Fibroblast of skin of right quadriceps (primary cell): ENCODE measurements around the gene SCYL3.
"Not testable (repeated sequence)": the region's sequence is repeated elsewhere in the genome, so short reads cannot be mapped to it uniquely, and the experiment has no call there.

Source experiments
- DNase-seq: peaks from one replicate; pipeline ENCODE4 v3.0.0-alpha.2; 2013

Gene SCYL3

DNA sequence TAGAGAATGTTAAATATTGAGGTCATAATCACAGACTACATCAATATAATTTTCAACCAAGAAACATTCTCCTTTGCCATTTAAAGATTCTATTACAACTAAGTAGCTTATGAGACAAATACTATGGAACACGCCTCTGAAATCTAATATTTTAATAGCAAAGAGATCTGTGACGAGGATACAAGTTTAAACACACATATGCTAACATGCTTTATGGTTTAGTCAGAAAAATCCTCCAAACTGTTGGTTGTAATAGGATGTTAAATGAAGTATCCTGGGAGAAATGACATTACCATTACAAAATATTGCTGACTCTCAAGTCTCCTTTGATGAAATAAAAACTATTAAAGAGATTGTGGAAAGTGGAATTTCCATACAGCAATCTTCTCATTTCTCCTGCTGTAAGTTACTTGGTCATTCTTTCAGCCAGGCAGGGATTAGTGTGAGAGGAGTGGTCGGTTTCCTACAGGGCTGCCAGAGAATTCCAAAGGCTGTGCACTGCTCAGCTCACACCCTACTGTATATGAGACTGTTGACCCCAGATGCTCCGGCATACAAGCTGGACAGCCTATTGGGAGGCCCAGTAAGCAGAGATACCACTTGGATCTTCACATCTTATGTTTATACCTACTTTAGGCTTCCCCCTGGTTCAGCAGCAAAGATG is 26.6 kb downstream of the SCYL3 start:
- peak; percentile 18 for DNase-seq

DNA sequence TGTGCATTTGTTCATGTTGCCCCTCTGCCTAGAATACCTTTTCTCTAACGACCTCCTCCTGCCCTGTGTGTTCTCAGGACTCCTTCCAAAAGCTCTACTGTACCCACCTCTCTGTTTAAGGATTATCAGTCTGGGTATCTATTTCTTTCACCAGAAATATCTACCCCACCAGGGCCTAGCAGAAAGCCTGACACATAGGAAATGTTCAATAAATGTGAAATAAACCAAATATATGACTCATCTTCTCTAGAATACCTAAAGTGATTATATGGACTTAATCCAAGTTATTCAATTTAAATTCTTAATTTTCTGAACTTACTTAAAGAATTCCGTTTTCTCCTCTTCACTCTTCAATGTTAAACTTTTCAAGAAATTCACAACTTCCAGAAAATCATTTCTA is 27.1 kb downstream of the SCYL3 start:
- no peak for DNase-seq

DNA sequence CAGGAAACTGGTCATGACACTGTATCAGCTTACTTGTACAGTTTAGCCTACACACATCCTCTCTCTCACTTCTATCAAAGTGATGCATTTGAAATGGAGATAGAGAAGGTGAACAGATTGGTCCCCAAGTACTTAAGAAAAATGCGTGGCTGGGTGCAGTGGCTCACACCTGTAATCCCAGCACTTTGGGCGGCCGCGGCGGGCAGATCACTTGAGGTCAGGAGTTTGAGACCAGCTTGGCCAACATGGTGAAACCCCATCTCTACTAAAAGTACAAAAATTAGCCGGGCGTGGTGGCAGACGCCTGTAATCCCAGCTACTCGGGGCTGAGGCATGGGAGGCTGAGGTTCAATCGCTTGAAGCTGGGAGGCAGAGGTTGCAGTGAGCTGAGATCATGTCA is 29.2 kb downstream of the SCYL3 start:
- not testable (repeated sequence) for DNase-seq

DNA sequence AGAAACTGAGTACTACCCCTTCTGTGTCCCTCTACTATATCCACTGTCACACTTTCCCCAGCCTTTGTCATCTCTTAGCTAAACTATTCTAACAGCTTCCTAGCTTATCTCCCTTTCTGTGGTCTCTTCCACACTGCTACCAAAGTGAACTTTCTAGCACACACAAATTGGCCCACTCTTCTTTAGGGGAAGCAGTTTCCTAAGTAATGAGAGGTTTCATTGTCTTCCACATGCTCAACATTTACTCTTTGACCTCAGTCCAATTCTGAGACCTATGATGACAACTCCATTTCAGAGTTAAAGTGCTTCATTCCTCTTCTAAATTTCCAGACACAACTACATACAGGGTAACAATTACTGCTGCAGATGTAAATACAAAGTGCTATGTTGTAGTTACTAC is 32.9 kb downstream of the SCYL3 start:
- no peak for DNase-seq

DNA sequence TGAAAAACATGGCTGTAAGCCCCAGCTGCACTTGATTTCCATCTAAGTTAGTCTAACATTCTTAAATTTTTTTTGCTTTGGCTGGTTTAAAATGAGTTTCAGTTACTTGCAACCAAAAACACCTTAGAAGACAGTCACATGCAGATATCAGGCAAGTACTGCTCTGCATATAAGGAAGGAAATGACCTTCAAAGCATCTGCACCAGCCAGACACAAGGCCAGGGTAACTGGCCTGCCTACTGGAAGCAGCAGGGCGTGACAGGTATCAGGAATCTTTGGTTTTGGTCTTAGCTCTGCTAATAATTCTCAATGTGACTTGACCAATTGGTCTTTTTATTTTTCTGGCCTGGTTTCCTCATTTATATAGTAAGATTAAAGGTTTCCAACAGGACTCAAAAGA is 33.5 kb downstream of the SCYL3 start:
- DNase-seq = no peak

DNA sequence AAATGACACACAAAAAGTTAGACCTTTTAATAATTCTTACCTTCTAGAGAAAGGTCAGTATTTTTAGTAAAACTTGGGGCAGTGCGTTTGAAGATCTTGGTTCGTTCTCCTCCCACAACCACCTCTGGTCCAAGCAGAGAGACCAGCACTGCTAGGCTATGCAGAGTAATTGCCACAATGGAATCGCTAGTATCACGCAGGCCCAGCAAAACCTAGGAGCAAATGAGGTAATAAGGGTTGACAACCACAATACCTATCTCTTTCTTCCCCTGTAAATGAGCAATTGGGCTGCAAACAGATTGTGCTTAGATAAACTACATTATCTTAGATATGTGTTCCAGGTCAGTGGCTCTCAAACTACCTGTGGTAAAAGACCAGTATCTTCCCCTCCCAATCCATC is 34.7 kb downstream of the SCYL3 start:
- no peak for DNase-seq

DNA sequence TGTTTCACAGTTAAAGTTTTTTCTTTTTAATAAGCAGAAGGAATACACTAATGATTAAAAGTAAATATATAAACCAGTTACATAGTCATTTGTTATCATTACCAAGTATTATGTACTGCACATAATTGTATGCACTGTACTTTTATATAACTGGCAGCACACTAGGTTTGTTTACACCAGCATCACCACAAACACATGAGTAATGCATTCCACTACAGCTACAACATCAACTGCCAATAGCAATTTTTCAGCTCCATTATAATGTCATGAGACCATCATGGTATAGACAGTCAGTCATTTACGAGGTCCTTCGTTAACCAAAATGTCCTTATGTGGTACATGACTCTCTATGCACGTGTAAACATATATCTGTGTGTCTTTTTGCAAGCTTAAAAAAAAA is 35.2 kb downstream of the SCYL3 start:
- DNase-seq = peak; percentile 37

DNA sequence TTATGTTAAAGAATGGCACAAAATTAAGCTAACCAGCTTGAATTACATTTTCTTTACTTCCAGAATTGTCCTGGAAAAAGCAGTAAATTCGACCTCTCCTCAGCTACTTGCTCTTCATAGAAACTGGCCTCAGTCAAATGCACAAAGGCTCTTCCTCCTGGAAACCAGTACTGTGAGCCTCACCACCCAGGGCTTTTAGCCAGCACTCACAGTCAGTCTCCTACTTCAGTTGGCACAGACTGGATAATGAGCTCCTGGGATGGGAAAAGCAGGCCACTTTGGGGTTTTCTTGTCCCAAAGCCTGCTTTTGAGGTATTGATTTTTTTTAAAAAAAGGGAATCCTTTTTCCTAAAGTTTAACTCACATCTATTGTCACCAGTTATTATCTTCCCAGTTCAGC is 40.4 kb downstream of the SCYL3 start:
- DNase-seq = no peak

DNA sequence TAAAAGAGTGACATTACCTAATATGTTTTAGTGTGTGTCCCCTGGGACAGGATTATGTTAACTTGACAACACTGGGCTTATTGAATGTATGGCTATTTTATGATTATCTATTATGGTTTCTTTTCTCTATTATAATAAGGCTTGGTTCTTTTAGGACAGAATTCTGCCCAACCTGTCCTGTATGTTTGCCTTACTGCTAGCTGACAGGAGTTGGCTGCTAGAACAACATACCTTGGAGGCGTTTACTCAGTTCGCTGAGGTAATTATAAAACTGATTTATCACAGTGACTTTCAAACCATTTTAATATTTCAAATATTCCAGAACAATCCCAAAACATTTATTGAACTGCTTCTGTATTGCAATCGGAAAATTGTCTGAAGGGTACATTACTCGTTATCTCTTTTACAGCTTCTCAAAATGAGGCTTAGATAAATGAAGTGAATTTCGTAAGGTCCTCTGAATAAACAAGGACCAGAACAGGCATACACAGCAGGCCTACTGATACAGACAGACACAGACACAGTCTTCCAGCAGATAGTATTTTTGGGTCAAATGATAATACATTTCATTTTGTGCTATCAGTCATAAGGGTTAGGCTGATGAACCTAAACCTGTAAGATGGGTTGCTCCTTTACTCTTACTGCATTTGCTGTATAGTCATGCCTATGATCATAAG is 44.2 kb downstream of the SCYL3 start:
- no peak for DNase-seq

DNA sequence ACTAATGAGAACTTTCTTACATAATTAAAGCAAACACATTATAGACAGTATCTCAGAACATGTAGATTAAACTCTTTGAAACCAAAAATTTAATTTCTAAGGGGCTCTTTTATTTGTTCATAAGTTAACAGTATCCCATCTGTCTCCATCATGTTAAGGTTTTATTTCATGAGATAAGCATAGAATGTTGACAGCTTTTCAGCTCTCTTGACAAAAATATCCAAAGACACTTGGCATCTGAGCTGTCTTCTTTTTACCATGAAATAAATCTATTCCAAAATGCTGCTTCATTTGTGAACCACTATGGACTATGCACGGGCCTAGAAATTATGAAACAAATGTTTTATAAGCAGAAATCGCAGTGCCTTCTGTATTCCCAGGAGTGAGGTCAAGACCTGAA is 45.2 kb downstream of the SCYL3 start:
- DNase-seq = no peak

DNA sequence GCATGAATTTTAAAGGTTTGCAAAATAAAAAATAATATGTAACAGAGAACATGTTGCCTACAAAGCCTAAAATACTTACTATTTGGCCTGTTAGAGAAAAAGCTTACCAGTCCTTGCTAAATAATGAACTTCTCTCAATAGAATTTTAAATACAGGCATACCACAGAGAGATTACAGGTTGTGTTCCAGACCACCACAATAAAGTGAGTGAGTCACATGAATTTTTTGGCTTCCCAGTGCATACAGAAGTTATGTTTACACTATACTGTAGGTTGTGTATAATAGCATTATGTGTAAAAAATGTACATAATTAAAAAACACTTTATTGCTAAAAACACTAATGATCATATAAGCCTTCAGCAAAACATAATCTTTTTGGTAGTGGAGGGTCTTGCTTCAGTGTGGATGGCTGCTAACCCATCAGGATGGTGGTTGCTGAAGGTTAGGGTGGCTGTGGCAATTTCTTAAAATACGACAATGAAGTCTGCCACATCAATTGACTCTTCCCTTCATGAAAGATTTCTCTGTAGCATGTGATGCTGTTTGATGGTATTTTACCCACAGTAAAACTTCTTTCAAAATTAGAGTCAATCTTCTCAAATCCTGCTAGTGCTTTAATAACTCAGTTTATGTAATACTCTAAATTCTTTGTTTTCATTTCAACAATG is 48.6 kb downstream of the SCYL3 start:
- DNase-seq = peak; percentile 8

DNA sequence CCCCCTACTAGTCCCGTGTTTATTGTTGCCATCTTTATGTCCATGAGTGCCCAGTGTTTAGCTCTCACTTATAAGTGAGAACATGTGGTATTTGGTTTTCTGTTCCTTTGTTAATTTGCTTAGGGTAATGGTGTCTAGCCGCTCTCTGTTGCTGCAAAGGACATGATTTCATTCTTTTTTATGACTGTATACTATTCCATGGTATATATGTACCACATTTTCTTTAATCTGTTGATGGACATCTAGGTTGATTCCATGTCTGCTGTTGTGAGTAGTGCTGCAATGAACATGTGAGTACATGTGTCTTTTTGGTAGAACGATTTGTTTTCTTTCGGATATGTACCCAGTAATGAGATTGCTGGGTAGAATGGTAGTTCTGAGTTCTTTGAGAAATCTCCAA is 54.8 kb downstream of the SCYL3 start:
- no peak for DNase-seq

DNA sequence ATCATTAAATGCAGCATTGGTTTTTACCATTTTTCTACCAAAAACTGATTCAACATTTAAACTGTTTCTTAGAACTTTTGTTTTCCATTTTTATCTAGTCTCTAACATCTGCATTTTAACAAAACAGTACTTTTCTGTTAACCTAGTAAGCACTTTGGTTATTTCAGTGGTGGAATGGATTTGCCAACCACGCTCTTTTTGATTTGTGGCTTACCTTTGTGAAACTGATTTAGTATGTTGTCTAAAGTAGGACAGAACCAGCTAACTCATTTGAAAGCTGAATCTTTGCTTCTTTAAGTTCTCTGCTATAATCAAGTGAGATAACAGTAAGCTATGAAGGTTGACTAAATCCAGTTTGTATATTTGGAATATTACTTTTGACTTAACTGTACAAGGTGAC is 57.5 kb downstream of the SCYL3 start:
- DNase-seq = no peak

DNA sequence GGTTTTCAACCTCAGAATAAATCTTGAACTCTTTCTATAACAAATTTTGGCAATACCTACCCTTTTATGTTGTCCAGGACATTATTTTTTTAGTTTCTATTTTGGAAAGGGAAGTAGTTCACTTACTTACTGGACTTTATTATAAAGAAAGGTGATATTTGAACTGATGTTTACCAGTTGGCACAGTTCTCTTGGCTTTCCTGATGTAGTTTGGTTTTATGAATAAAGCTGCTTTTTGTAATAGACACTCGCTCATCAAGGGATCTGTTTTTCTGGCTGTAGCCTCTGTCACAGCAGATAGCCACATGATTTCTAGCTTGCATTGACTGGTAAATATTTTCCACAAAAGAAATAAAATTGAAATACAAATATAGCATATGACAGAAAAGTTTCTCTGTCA is 58.0 kb downstream of the SCYL3 start:
- no peak for DNase-seq

DNA sequence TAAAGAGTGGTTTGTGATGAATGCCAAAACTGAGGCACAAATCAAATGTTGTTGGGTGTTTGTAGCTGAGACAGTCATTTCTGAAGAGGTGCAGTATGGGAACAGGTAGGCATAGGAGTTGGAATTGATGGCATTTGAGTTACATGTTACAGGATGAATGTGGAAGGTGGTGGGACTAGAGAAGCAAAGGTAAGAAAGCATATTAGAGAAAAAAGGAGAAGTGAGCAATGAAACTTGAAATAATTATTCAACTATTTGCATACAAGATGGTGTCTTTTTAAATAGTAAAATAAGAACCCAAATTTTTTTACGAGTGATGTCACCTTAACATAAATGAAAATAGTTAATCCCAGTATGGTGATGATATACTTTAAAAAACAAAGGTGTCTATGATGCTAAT is 58.8 kb downstream of the SCYL3 start:
- DNase-seq = no peak

DNA sequence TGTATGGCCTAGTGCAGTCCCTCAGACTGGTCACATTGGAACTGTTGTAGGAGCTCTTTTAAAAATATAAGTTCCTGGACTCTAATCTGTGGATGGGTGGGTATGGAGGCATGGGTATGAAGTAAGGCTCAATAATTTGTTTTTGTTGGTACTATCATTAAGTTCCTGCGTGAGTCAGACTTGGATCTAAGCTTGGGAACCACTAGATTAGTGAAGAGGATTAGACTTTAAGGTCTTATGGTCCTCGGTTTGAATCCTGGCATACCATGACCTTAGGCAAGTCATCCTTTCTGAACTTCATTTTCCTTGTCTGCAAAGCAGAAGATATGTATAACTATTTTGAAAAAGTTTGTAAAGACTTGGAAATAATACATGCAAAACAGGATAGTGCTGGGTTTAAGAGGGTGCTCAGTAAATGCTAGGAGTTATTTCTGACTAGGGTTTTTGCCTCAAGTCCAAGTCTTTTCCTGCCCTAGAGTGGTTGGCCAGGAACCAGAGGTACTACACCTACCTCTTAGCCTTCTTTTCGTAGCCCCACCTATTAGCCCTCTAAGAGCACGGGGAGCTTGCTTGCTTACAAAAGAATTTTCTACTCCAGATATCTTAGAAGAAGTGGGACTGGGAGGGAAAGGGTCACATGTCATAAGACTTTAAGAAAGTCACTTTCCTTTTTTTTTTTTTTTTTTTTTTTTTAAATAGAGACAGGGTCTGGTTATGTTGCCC is 60.4 kb downstream of the SCYL3 start:
- no peak for DNase-seq

DNA sequence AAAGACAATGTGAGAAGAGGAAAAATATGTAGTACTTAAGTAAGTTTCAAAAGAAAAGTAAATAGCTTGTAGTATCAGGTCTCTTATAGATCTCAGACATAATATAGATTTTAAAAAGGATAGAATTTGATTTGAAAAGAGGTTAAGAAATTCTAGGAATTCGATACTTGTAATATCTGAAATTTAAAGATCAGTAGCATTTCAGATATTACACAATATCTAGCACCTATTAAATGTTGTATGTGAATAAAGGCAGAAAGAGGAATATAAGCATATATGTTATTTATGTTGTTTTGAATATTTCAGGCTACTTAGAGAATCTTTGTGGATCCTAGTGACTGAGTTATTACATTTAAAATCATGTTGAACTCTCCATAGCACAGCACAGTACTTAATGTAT is 64.0 kb downstream of the SCYL3 start:
- no peak for DNase-seq

DNA sequence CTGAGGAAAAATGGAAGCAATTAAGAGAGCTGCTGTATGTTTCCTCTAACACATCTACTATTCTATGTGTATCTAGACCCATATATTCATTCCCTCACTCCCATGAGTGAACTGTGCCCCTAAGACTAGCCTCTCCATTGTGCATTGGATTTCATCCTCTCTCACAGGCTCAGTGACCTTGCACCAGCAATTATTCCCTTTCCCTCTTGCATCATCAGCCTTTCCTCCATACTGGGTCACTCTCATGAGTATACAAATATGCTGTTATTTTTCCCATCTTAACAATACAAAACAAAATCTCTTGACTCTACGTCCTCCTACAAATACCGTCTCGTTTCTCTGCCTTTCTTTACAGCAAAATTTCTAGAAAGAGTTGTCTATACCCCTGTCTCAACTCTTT is 69.5 kb downstream of the SCYL3 start:
- no peak for DNase-seq

DNA sequence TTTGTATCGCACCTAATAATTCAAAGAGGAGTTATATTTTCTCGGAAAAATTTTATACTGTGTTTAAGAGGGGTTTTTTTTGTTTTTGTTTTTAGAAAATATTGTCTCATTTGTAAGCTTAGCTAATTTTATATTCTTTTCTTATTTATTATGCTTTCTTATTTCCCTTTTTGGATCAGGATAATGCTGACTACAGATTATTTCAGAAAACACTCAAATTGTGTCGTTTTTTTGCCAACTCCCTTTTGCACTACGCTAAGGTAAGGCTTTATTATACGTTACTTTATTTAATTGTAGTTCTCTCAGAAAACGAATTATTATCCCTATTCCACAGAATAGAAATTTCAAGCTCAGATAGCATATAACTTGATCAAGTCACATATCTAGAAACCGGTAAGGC is 72.2 kb downstream of the SCYL3 start:
- no peak for DNase-seq

DNA sequence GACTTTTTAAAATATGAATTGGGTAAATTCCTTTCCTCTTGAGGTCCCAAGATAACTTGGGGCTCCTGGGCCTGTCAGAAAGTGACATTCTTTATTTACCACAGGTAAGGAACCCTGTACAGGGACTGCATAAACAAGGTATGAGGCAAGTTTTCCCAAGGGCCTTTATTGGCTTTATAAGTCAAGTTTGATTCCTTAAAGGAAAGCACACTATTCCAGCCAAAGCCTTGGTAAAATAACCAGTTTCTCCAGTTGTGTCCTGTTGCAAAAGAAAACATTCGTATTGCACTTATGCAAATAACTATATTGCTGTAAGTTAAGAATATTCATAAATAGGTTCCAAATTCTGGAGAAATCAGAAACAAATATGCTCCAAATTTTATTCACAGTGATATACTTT is 77.1 kb downstream of the SCYL3 start:
- no peak for DNase-seq

DNA sequence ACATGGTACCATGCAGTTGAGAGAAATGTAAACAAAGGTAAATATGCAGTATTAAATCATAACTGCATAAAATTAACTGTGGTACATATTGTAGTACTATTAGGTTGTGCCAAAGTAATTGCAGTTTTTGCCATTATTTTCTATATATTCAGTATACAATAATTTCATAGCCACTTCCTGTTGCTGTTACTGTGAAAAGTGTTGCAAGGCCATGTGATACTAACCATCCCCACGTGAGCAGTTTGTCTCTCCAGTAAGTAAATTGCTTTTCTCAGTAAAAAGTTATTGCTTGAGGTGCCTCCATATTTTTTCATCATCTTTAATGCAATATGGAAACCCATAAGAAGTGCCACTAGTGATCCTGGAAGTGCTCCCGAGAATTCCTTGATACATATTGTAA is 79.4 kb downstream of the SCYL3 start:
- no peak for DNase-seq

DNA sequence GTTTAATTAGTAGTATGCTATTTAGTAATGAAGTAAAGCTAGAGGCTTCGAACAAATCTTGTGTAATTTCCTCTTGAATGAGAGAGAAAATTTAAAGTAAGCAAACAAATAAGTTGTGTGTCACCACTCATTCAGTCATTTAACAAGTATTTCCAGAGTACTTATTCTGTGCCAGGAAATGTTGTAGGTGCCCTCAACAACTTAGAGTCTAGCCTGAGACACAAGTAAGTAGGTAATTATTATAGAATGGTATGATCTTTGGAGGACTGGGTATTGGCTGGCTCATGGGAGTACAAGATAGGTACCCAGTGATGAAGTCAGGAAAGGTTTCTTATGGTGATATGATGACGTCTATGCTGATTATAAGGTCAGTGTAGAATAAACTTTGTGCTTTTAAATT is 81.6 kb downstream of the SCYL3 start:
- DNase-seq = no peak

DNA sequence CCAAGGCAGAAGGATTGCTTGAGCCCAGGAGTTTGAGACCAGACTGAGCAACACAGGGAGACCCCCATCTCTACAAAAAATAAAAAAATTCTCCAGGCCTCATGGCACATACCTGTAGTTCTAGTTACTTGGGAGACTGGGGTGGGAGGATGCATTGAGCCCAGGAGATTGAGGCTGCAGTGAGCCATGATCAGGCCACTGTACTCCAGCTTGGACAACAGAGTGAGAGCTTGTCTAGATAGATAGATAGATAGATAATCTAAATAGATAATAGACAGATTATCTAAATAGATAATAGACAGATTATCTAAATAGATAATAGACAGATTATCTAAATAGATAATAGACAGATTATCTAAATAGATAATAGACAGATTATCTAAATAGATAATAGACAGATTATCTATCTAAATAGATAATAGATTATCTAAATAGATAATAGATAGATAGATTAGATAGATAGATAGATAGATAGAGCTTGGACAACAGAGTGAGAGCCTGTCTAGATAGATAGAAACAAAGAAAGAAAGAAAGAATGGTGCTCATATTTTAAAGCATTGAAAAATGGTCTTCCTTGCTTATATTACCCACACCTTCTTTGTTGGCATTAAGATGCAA is 82.2 kb downstream of the SCYL3 start:
- DNase-seq = not testable (repeated sequence)
